ENCODE data around the gene C1QTNF8. TPM values are rescaled to one million over a fixed set of nuclear protein-coding genes. Genes with fewer than 3 reads are reported as not detected.

Gene C1QTNF8
- total RNA-seq, 1 experiment from 2014 or later = not detected

GRCh38 chr16:1116693-1117077 lies 20.6 kb upstream of the C1QTNF8 start:
- H3K4me2 ChIP-seq = no peak overlapping the region
- H4K20me1 ChIP-seq (ENCODE audit: insufficient read depth) = no peaks in the 10 kb centered on the region; the same call in 1 of the 2 replicates
- no peak for DNase-seq
- TF ChIP-seq CTCF (conservative IDR thresholded peaks at IDR 0.05) = no peak
- no peak for TF ChIP-seq EZH2 (IDR thresholded peaks at IDR 0.05; ENCODE audit: low read depth)
- no peaks in the 10 kb centered on the region for H3K79me2 ChIP-seq (ENCODE audit: low read depth)
- intact Hi-C loops (cut with micrococcal nuclease; ENCODE audit: unreplicated experiment) = no loop called here
- no peak overlapping the region for H3K4me3 ChIP-seq
- no peak overlapping the region for H2AFZ ChIP-seq
- POLR2A ChIA-PET (ENCODE audit: unreplicated experiment) = no interaction called here
- H3K27ac ChIP-seq = no peak overlapping the region
- H3K4me1 ChIP-seq (replicated peaks; ENCODE audit: insufficient read depth) = no peaks in the 10 kb centered on the region
- CTCF ChIA-PET = no interaction called here
- BruUV-seq (replicated peaks) = no TSS peak
- no peaks in the 10 kb centered on the region for H3K9me3 ChIP-seq (ENCODE audit: insufficient read depth, low read depth)
- no peaks in the 10 kb centered on the region for H3F3A ChIP-seq (ENCODE audit: insufficient read depth, low read depth)
- H3K27me3 ChIP-seq (ENCODE audit: insufficient read depth, low read depth) = peaks cover 84% of the 10 kb centered on the region
- no peaks in the 10 kb centered on the region for H3K36me3 ChIP-seq (ENCODE audit: low read depth)
- no peaks in the 10 kb centered on the region for H3K9me2 ChIP-seq (ENCODE audit: insufficient read depth)

DNA sequence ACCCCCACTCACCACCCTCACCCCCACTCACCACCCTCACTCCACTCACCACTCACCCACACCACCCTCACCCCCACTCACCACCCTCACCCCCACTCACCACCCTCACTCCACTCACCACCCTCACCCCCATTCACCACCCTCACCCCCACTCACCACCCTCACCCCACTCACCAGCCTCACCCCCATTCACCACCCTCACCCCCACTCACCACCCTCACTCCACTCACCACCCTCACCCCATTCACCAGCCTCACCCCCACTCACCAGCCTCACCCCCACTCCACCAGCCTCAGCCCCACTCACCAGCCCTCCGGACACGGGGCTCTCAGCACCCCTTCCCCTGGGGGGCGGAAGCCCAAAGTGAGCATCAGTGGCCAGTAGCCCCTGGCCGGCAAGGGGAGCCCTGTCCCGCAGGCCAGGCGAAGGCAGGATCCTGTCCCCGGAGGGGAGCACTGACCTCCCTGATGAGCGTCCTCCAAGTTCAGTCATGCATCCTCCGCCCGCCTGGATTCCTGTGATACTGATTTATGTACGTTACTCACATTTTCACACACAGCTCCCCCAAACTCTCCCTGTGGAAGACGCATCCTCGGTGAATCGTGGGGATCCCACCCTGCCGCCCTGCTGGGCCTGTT lies 18.0 kb upstream of the C1QTNF8 start:
- no peaks in the 10 kb centered on the region for H3F3A ChIP-seq (ENCODE audit: insufficient read depth, low read depth)
- intact Hi-C loops (cut with micrococcal nuclease; ENCODE audit: unreplicated experiment) = no loop called here
- no peaks in the 10 kb centered on the region for H3K4me1 ChIP-seq (replicated peaks; ENCODE audit: insufficient read depth)
- no peak overlapping the region for H3K4me2 ChIP-seq
- no peak overlapping the region for H2AFZ ChIP-seq
- DNase-seq = no peak
- BruUV-seq (replicated peaks) = no TSS peak
- no peaks in the 10 kb centered on the region for H3K79me2 ChIP-seq (ENCODE audit: low read depth)
- peaks cover 84% of the 10 kb centered on the region for H3K27me3 ChIP-seq (ENCODE audit: insufficient read depth, low read depth)
- H3K9me2 ChIP-seq (ENCODE audit: insufficient read depth) = no peaks in the 10 kb centered on the region
- POLR2A ChIA-PET (ENCODE audit: unreplicated experiment) = no interaction called here
- H3K27ac ChIP-seq = no peak overlapping the region
- TF ChIP-seq CTCF (conservative IDR thresholded peaks at IDR 0.05) = no peak
- TF ChIP-seq EZH2 (IDR thresholded peaks at IDR 0.05; ENCODE audit: low read depth) = no peak
- H4K20me1 ChIP-seq (ENCODE audit: insufficient read depth) = no peaks in the 10 kb centered on the region; the same call in 1 of the 2 replicates
- H3K4me3 ChIP-seq = no peak overlapping the region
- H3K36me3 ChIP-seq (ENCODE audit: low read depth) = no peaks in the 10 kb centered on the region
- H3K9me3 ChIP-seq (ENCODE audit: insufficient read depth, low read depth) = no peaks in the 10 kb centered on the region
- CTCF ChIA-PET = no interaction called here

GRCh38 chr16:1113489-1113888 lies 17.4 kb upstream of the C1QTNF8 start:
- TF ChIP-seq EZH2 (IDR thresholded peaks at IDR 0.05; ENCODE audit: low read depth) (no peak), CTCF (conservative IDR thresholded peaks at IDR 0.05) (no peak)
- no TSS peak for BruUV-seq (replicated peaks)
- Histone ChIP-seq H3F3A (ENCODE audit: insufficient read depth, low read depth) (no peaks in the 10 kb centered on the region), H3K27ac (no peak overlapping the region), H3K9me3 (ENCODE audit: insufficient read depth, low read depth) (no peaks in the 10 kb centered on the region), H4K20me1 (ENCODE audit: insufficient read depth) (no peaks in the 10 kb centered on the region; the same call in 1 of the 2 replicates), H3K27me3 (ENCODE audit: insufficient read depth, low read depth) (peaks cover 84% of the 10 kb centered on the region), H3K4me3 (no peak overlapping the region), H2AFZ (no peak overlapping the region), H3K9me2 (ENCODE audit: insufficient read depth) (no peaks in the 10 kb centered on the region), H3K79me2 (ENCODE audit: low read depth) (no peaks in the 10 kb centered on the region), H3K4me1 (replicated peaks; ENCODE audit: insufficient read depth) (no peaks in the 10 kb centered on the region), H3K4me2 (no peak overlapping the region), H3K36me3 (ENCODE audit: low read depth) (no peaks in the 10 kb centered on the region)
- CTCF ChIA-PET = no interaction called here
- POLR2A ChIA-PET (ENCODE audit: unreplicated experiment) = no interaction called here
- intact Hi-C loops (cut with micrococcal nuclease; ENCODE audit: unreplicated experiment) = no loop called here
- no peak for DNase-seq

All from PC-9 (cell line).